ENCODE data around the gene CCDC6.

DNA sequence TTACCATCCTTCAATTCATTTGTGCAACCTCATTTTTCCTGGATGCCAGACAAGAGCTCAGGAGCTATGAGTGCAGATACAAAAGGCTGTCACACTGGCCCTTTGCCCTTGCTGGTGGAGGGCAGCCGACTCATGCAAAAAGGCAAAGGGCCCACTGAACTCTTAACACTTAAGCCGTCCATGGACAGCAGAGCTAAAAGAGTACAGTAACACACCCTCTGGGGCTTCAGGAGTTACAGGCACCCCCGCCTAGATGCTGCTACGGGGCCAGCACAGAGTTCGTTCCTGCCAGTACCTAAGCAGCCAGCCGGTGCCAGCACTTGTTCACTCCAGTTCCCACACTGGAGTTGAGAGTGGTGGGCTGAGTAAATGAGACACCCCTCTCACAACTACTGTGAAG is 83.2 kb downstream of the CCDC6 start:
- TF ChIP-seq, protein P1, sequence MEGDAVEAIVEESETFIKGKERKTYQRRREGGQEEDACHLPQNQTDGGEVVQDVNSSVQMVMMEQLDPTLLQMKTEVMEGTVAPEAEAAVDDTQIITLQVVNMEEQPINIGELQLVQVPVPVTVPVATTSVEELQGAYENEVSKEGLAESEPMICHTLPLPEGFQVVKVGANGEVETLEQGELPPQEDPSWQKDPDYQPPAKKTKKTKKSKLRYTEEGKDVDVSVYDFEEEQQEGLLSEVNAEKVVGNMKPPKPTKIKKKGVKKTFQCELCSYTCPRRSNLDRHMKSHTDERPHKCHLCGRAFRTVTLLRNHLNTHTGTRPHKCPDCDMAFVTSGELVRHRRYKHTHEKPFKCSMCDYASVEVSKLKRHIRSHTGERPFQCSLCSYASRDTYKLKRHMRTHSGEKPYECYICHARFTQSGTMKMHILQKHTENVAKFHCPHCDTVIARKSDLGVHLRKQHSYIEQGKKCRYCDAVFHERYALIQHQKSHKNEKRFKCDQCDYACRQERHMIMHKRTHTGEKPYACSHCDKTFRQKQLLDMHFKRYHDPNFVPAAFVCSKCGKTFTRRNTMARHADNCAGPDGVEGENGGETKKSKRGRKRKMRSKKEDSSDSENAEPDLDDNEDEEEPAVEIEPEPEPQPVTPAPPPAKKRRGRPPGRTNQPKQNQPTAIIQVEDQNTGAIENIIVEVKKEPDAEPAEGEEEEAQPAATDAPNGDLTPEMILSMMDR (IDR thresholded peaks at IDR 0.05) = no peak
- TF ChIP-seq, protein P2, sequence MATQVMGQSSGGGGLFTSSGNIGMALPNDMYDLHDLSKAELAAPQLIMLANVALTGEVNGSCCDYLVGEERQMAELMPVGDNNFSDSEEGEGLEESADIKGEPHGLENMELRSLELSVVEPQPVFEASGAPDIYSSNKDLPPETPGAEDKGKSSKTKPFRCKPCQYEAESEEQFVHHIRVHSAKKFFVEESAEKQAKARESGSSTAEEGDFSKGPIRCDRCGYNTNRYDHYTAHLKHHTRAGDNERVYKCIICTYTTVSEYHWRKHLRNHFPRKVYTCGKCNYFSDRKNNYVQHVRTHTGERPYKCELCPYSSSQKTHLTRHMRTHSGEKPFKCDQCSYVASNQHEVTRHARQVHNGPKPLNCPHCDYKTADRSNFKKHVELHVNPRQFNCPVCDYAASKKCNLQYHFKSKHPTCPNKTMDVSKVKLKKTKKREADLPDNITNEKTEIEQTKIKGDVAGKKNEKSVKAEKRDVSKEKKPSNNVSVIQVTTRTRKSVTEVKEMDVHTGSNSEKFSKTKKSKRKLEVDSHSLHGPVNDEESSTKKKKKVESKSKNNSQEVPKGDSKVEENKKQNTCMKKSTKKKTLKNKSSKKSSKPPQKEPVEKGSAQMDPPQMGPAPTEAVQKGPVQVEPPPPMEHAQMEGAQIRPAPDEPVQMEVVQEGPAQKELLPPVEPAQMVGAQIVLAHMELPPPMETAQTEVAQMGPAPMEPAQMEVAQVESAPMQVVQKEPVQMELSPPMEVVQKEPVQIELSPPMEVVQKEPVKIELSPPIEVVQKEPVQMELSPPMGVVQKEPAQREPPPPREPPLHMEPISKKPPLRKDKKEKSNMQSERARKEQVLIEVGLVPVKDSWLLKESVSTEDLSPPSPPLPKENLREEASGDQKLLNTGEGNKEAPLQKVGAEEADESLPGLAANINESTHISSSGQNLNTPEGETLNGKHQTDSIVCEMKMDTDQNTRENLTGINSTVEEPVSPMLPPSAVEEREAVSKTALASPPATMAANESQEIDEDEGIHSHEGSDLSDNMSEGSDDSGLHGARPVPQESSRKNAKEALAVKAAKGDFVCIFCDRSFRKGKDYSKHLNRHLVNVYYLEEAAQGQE (IDR thresholded peaks at IDR 0.05) = no peak
- TF ChIP-seq POLR2A (IDR thresholded peaks at IDR 0.05; ENCODE audit: low read length) (no peak), CHD2 (IDR thresholded peaks at IDR 0.05; ENCODE audit: low read length, partially characterized antibody) (no peak), KDM5A (IDR thresholded peaks at IDR 0.05) (no peak), MAZ (IDR thresholded peaks at IDR 0.05; ENCODE audit: borderline replicate concordance, low read depth, low read length) (no peak), KDM1A (IDR thresholded peaks at IDR 0.05; ENCODE audit: low read depth) (no peak), EHMT2 (IDR thresholded peaks at IDR 0.05; ENCODE audit: low read depth) (no peak), CEBPB (IDR thresholded peaks at IDR 0.05) (no peak)
- TF ChIP-seq, protein P3, sequence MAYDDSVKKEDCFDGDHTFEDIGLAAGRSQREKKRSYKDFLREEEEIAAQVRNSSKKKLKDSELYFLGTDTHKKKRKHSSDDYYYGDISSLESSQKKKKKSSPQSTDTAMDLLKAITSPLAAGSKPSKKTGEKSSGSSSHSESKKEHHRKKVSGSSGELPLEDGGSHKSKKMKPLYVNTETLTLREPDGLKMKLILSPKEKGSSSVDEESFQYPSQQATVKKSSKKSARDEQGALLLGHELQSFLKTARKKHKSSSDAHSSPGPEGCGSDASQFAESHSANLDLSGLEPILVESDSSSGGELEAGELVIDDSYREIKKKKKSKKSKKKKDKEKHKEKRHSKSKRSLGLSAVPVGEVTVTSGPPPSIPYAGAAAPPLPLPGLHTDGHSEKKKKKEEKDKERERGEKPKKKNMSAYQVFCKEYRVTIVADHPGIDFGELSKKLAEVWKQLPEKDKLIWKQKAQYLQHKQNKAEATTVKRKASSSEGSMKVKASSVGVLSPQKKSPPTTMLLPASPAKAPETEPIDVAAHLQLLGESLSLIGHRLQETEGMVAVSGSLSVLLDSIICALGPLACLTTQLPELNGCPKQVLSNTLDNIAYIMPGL (CRISPR knock-in tag; IDR thresholded peaks at IDR 0.05; ENCODE audit: borderline replicate concordance) = no peak
- TF ChIP-seq, protein P4, sequence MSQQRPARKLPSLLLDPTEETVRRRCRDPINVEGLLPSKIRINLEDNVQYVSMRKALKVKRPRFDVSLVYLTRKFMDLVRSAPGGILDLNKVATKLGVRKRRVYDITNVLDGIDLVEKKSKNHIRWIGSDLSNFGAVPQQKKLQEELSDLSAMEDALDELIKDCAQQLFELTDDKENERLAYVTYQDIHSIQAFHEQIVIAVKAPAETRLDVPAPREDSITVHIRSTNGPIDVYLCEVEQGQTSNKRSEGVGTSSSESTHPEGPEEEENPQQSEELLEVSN (IDR thresholded peaks at IDR 0.05; ENCODE audit: borderline replicate concordance, low read depth) = no peak

Measured in A549 (cell line).